GM21423 (cell line): Measurements from ENCODE around the gene TNK1.
A peak's percentile ranks its signal among the peaks of the same experiment; 100 is the strongest.

Experiments
- ATAC-seq: cut with Tn5 transposase; IDR thresholded peaks from one replicate; pipeline ENCODE4 v1.9.1; 2021; ENCODE audit warnings: mild to moderate bottlenecking, moderate library complexity; ENCODE audit not compliant: unreplicated experiment

The TNK1 gene

GRCh38 chr17:7389924-7390910 lies 9.3 kb downstream of the TNK1 start:
- ATAC-seq, result no peak

GRCh38 chr17:7391307-7391706 lies 10.4 kb downstream of the TNK1 start:
- no peak for ATAC-seq

- ATAC-seq, result no peak
Observed at GRCh38 chr17:7392696-7393612, 12.1 kb downstream of the TNK1 start.

- ATAC-seq, result peak; percentile 36
Observed at GRCh38 chr17:7393613-7394451, 12.9 kb downstream of the TNK1 start.

- ATAC-seq, result peak; percentile 75
Observed at GRCh38 chr17:7394452-7395191, 13.7 kb downstream of the TNK1 start, which contains the start of gene PLSCR3. Gene PLSCR3 (minus strand): TSS chr17:7394525. CDS start chr17:7394110, 415 bp downstream.

DNA sequence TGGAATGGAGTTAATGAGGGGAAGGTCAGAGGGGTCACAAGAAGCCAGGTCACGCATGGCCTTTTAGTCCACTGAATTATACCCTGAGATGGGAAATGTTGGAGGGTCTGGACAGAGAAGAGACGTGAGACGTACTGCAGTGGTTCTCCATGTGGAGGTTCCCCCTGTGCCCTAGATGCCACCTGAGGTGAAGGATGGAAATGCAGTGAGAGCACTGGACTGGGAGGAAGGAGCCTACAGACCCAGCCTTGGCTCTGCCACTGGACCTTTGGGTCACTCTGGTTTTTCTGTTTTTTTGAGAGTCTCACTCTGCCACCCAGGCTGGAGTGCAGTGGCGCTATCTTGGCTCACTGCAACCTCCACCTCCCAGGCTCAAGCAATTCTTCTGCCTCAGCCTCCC lies 15.3 kb downstream of the TNK1 start:
- ATAC-seq, result no peak

GRCh38 chr17:7398612-7399011 lies 17.7 kb downstream of the TNK1 start:
- no peak for ATAC-seq

GRCh38 chr17:7403043-7403726 lies 22.3 kb downstream of the TNK1 start:
- ATAC-seq, result no peak

DNA sequence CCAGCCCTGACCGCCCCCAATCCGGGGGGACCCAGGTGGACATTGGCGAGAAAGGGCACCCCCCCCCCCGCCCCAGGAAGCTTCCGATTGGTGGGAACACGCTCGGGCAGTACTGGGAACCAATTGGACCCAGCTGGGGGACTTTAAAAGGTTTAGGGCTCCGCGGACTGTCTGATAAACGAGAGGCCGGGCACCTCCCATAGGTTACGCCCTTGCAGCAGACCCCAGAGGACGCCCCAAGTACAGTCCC lies 22.8 kb downstream of the TNK1 start:
- no peak for ATAC-seq

GRCh38 chr17:7403977-7404736 lies 23.3 kb downstream of the TNK1 start, which contains the start of gene TMEM256:
Gene TMEM256 (minus strand): TSS chr17:7404097. CDS start chr17:7404084, 13 bp downstream.
- peak; percentile 94 for ATAC-seq

DNA sequence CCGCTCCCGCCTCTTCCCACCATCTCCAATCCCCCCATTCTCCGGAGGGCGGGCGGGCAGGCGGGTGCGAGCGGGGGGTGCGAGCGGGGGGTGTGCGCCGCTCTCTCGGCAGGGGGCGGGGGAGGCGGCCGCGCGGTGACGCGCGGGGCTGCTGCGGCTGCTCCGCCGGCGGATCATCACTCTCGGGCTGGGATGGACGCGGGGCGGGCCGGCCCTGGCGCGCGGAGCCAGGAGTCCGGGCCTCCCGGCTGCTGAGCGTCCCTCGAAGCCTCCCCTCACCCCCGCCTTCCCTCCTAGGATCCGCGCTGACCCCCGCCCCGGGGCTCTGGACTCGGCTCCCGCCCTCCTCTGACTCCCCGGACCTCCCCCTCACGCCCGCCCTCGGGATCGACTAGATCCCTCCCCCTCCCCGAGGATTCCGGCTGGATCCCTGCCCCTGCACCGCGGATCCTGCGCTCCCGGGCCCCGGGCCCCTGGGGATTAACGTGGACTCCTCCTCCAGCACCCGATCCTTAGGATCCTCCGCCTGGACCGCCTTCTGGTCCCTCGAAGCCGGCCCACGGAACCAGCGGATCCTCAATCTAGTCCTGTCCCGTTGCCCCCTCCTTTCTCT lies 24.0 kb downstream of the TNK1 start:
- peak; percentile 7 for ATAC-seq

- no peak for ATAC-seq
Observed at GRCh38 chr17:7405350-7406234, 24.7 kb downstream of the TNK1 start.

DNA sequence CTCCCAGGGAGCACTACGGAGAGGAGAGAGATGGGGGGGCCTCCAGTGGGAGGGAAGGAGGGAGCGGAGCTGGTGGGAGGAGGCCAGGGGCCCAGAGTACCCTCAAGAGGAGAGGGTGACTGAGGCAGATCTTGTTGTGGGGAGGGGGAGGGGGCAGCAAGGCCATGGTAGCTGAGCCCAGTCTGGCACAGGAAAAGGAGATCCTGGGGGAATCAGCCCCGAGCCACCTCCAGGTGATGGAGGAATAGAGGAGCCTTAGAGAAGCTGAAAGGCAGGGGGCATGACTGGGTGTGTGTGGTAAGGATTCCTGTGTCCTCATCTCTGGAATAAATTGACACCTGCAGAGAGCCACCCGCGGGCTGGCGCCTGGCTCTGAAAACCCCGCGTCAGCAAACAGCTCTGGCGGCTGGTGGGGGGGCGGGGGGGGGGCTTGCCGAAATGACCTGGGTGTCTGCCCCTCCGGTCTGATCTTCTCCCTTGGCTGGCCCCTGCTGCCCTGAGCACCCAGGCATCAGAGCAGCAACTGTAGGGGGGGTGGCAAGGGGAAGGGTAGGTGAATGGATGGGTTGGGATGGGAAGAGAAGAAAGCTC lies 25.4 kb downstream of the TNK1 start:
- ATAC-seq, result no peak

- no peak for ATAC-seq
Observed at GRCh38 chr17:7407082-7407481, 26.2 kb downstream of the TNK1 start.

GRCh38 chr17:7407485-7408251 lies 26.8 kb downstream of the TNK1 start, which contains the start of gene NLGN2:
Gene NLGN2 (plus strand): TSS chr17:7407845. CDS start chr17:7408256, 411 bp downstream.
- ATAC-seq, result no peak

- ATAC-seq, result no peak
Observed at GRCh38 chr17:7408252-7408727, 27.4 kb downstream of the TNK1 start.
